Pancreas (tissue), 10 donors: Measurements from ENCODE around the gene PDGFA. TPM values are rescaled to one million over a fixed set of nuclear protein-coding genes. Genes with fewer than 3 reads are reported as not detected.

ENCODE experiments used
- ATAC-seq, 4 donors: fragments of 200-7000 bp; cut with Tn5 transposase; one replicate each; pipeline versions ENCODE4 v1.8.0 to v1.9.1; 2020; ENCODE audit warnings: mild to moderate bottlenecking in 4 of 4, moderate library complexity in 4 of 4
- DNase-seq, 6 donors: peaks; one replicate each; pipeline ENCODE4 v3.0.0-alpha.2; 2020
- FAIRE-seq: peaks from 2 replicates; lab custom pipeline; 2012; peaks lifted over from hg19 to GRCh38; lab: Jason Lieb, UNC
- H3K27ac ChIP-seq, 4 donors: fragments of 200-600 bp; sonication (generic); 1 replicate in 3 of 4; 2 replicates in 1 of 4; pipeline versions ENCODE4 v1.5.0 to v1.8.0; 2020
- H3K27me3 ChIP-seq, 4 donors: fragments of 200-600 bp; one replicate each; pipeline ENCODE4 v1.8.0; 2021
- H3K36me3 ChIP-seq, 3 donors: fragments of 200-600 bp; sonication (generic) in 1 of 3; one replicate each; pipeline versions ENCODE4 v1.5.0 to v1.8.0; 2020 to 2021
- H3K4me1 ChIP-seq, 3 donors: fragments of 200-600 bp; one replicate each; pipeline ENCODE4 v1.8.0; 2021
- H3K4me3 ChIP-seq, 4 donors: fragments of 200-600 bp; sonication (generic) in 2 of 4; one replicate each; pipeline versions ENCODE4 v1.5.0 to v1.8.0; 2020 to 2021
- H3K9me3 ChIP-seq, 4 donors: fragments of 200-600 bp; one replicate each; pipeline ENCODE4 v1.8.0; 2021
- CTCF ChIP-seq, 4 donors: fragments of 200-600 bp; sonication (generic) in 3 of 4; IDR thresholded peaks; one replicate each; pipeline versions ENCODE4 v1.5.0 to v1.8.0; 2021; ENCODE audit warnings: antibody characterized with exemption in 4 of 4
- WGBS, 2 donors: extraction: QIAGEN DNeasy Blood & Tissue Kit; methylation state at CpG; one replicate each; pipeline ENCODE4 v1.1.7; 2013; 5-methylcytosine and 5-hydroxymethylcytosine counted together
- intact Hi-C, 3 donors: fragments of 100-400 bp; cut with DNase I; formaldehyde crosslinking; loops; one replicate each; pipeline versions ENCODE4 v1.11.1 to v1.14.2; 2022
- polyA plus RNA-seq, 2 donors: library from polyadenylated mRNA; stranded (reverse); fragments of 200-250 nt; gene quantifications; one replicate each; pipeline ENCODE4 v1.2.3, GENCODE V29; 2013
- total RNA-seq, 6 donors: library from RNA; stranded (reverse); fragmentation: NEBNext Ultra II Directional in 4 of 6; extraction: Animal tissue kit (Norgen Biotek cat#: 25700) in 4 of 6; gene quantifications; one replicate each; pipeline versions ENCODE4 v1.2.1 to v1.2.4, GENCODE V29; 2021 to 2023
- donor health status: healthy with polysubstance abuse.
- donor health status: DM: no; HTN: no; CAD: no; lungs with moderate emphysema.
- donor health status: DM: no; HTN: no; CAD: no.
- donor health status: control.
- donor health status: control.
- donor health status: Bipolar disorder and iron deficiency.
- donor health status: DM: yes; HTN: yes; CAD: no.
- donor health status: DM: no; HTN: no; CAD: no.
- donor health status: DM: no; HTN: no; CAD: no.
- donor health status: DM: yes; HTN: yes; CAD: no.

PDGFA gene
- total and polyA plus RNA-seq, 8 donors, result 53.3 to 175 (median 65.6) TPM

- ATAC-seq, result peak; percentile 46 to 68 (median 50)
- no peak for TF ChIP-seq CTCF (IDR thresholded peaks at IDR 0.05)
- peak in 3 of 6 donors; percentile 56 to 82 (median 76) for DNase-seq
- Histone ChIP-seq H3K4me3 (no peak overlapping the region), H3K27me3 (no peaks in the 10 kb centered on the region), H3K36me3 (no peaks in the 10 kb centered on the region), H3K27ac (no peak overlapping the region), H3K9me3 (no peaks in the 10 kb centered on the region), H3K4me1 (peaks cover 0 to 7% (median 4%) of the 10 kb centered on the region in 3 donors)
- 66 to 68% methylated on average over 25 of the region's 25 CpGs for WGBS, 2 donors
- intact Hi-C loops, result no loop called here
- FAIRE-seq, result no peak
Measured at GRCh38 chr7:485188-486081, 34.2 kb downstream of the PDGFA start.

GRCh38 chr7:484356-485101 is 35.1 kb downstream of the PDGFA start:
- no peaks in the 10 kb centered on the region for H3K36me3 ChIP-seq
- no peak overlapping the region for H3K4me3 ChIP-seq
- WGBS, 2 donors, result 74 to 76% methylated on average over 21 of the region's 21 CpGs
- intact Hi-C loops, result no loop called here
- no peak for FAIRE-seq
- H3K27me3 ChIP-seq, result no peaks in the 10 kb centered on the region
- no peak overlapping the region for H3K27ac ChIP-seq
- ATAC-seq, result peak in 1 of 4 donors; percentile 25
- H3K9me3 ChIP-seq, result no peaks in the 10 kb centered on the region
- peaks cover 0 to 7% (median 4%) of the 10 kb centered on the region in 3 donors for H3K4me1 ChIP-seq
- DNase-seq, result peak in 3 of 6 donors; percentile 32 to 60 (median 48)
- TF ChIP-seq CTCF (IDR thresholded peaks at IDR 0.05), result no peak

- Histone ChIP-seq H3K27me3 (no peaks in the 10 kb centered on the region), H3K36me3 (no peaks in the 10 kb centered on the region), H3K4me3 (no peak overlapping the region), H3K27ac (no peak overlapping the region), H3K9me3 (no peaks in the 10 kb centered on the region), H3K4me1 (peaks cover 0 to 7% (median 4%) of the 10 kb centered on the region in 3 donors)
- FAIRE-seq (no peak), DNase-seq (peak in 2 of 6 donors; percentile 7 to 14), ATAC-seq (no peak)
- no peak for TF ChIP-seq CTCF (IDR thresholded peaks at IDR 0.05)
- WGBS, 2 donors, result 85 to 87% methylated on average over 10 of the region's 10 CpGs
- intact Hi-C loops, result no loop called here
Measured at GRCh38 chr7:483656-484355, 35.8 kb downstream of the PDGFA start.

GRCh38 chr7:482521-483083 is 37.0 kb downstream of the PDGFA start:
- FAIRE-seq (no peak), ATAC-seq (no peak), DNase-seq (no peak)
- no peak for TF ChIP-seq CTCF (IDR thresholded peaks at IDR 0.05)
- H3K36me3 ChIP-seq, result no peaks in the 10 kb centered on the region
- intact Hi-C loops, result no loop called here
- WGBS, 2 donors, result 97 to 100% methylated on average over 1 of the region's 1 CpG
- H3K4me3 ChIP-seq, result no peak overlapping the region
- H3K27ac ChIP-seq, result no peak overlapping the region
- no peaks in the 10 kb centered on the region for H3K9me3 ChIP-seq
- no peaks in the 10 kb centered on the region for H3K27me3 ChIP-seq
- peaks cover 0 to 7% (median 4%) of the 10 kb centered on the region in 3 donors for H3K4me1 ChIP-seq
